Peyer's patch (tissue), 4 donors: Measurements from ENCODE around the gene SCML1. TPM values are rescaled to one million over a fixed set of nuclear protein-coding genes. Genes with fewer than 3 reads are reported as not detected.

Experiments
- DNase-seq, 3 donors: peaks; one replicate each; pipeline ENCODE4 v3.0.0-alpha.2; 2017 to 2019
- H3K27ac ChIP-seq, 4 donors: fragments of 200-600 bp; sonication (generic); one replicate each; pipeline ENCODE4 v1.5.1; 2016 to 2019
- H3K27me3 ChIP-seq, 2 donors: fragments of 200-600 bp; sonication (generic); one replicate each; pipeline ENCODE4 v1.5.1; 2019
- H3K36me3 ChIP-seq, 3 donors: fragments of 200-600 bp; sonication (generic); one replicate each; pipeline ENCODE4 v1.5.1; 2016 to 2019
- H3K4me1 ChIP-seq, 4 donors: fragments of 200-600 bp; sonication (generic); one replicate each; pipeline ENCODE4 v1.5.1; 2016 to 2019
- H3K4me3 ChIP-seq, 4 donors: fragments of 200-600 bp; sonication (generic); 1 replicate in 3 of 4; 2 replicates in 1 of 4; pipeline ENCODE4 v1.5.1; 2016 to 2019; ENCODE audit warnings: mild to moderate bottlenecking in 1 of 4
- H3K9me3 ChIP-seq, 4 donors: fragments of 200-600 bp; sonication (generic); one replicate each; pipeline ENCODE4 v1.5.1; 2016 to 2019; ENCODE audit warnings: mild to moderate bottlenecking in 1 of 4
- CTCF ChIP-seq, 6 experiments: fragments of 450-650 bp in 4 of 6; fragments of 200-600 bp in 2 of 6; sonication (generic) in 1 of 6; IDR thresholded peaks; one replicate each; pipeline ENCODE4 v1.5.1; 2017 to 2019; ENCODE audit warnings: antibody characterized with exemption in 6 of 6, mild to moderate bottlenecking in 3 of 6, moderate library complexity in 1 of 6
- POLR2A ChIP-seq, 2 donors: fragments of 450-650 bp; IDR thresholded peaks; one replicate each; pipeline ENCODE4 v1.5.1; 2017; ENCODE audit warnings: antibody characterized with exemption in 2 of 2, mild to moderate bottlenecking in 2 of 2, moderate library complexity in 2 of 2
- total RNA-seq, 4 donors: library from RNA; depleted of rRNA; stranded (reverse); fragments of >200 nt; gene quantifications; one replicate each; pipeline ENCODE4 v1.1.0, GENCODE V29; 2016

SCML1 gene
- total RNA-seq, 4 donors from 2014 or later, result 14.0 to 20.6 (median 18.7) TPM

GRCh38 chrX:17738737-17739535 lies 1.6 kb downstream of the SCML1 start:
- TF ChIP-seq POLR2A (IDR thresholded peaks at IDR 0.05) (no peak), CTCF (IDR thresholded peaks at IDR 0.05) (no peak)
- no peaks in the 10 kb centered on the region for H3K27me3 ChIP-seq
- H3K27ac ChIP-seq, result peak overlapping the region; percentile 44 to 97 (median 88)
- H3K36me3 ChIP-seq, result no peaks in the 10 kb centered on the region
- no peaks in the 10 kb centered on the region for H3K4me1 ChIP-seq
- H3K9me3 ChIP-seq, result no peaks in the 10 kb centered on the region
- H3K4me3 ChIP-seq, result peak overlapping the region; percentile 34 to 64 (median 48)
- no peak for DNase-seq

GRCh38 chrX:17740137-17741122 lies 3.1 kb downstream of the SCML1 start:
- no peak for DNase-seq
- no peaks in the 10 kb centered on the region for H3K36me3 ChIP-seq
- no peaks in the 10 kb centered on the region for H3K9me3 ChIP-seq
- TF ChIP-seq CTCF (IDR thresholded peaks at IDR 0.05), result no peak
- no peak for TF ChIP-seq POLR2A (IDR thresholded peaks at IDR 0.05)
- H3K4me1 ChIP-seq, result no peaks in the 10 kb centered on the region
- no peaks in the 10 kb centered on the region for H3K27me3 ChIP-seq
- peak overlapping the region in 1 of 4 donors; percentile 8 for H3K27ac ChIP-seq
- H3K4me3 ChIP-seq, result no peak overlapping the region

GRCh38 chrX:17741123-17741511 lies 3.8 kb downstream of the SCML1 start:
- no peak overlapping the region for H3K4me3 ChIP-seq
- DNase-seq, result peak in 1 of 3 donors; percentile 52
- no peaks in the 10 kb centered on the region for H3K4me1 ChIP-seq
- H3K27me3 ChIP-seq, result no peaks in the 10 kb centered on the region
- no peaks in the 10 kb centered on the region for H3K9me3 ChIP-seq
- TF ChIP-seq CTCF (IDR thresholded peaks at IDR 0.05), result no peak
- TF ChIP-seq POLR2A (IDR thresholded peaks at IDR 0.05), result no peak
- H3K36me3 ChIP-seq, result no peaks in the 10 kb centered on the region
- H3K27ac ChIP-seq, result no peak overlapping the region

GRCh38 chrX:17743913-17744312 lies 6.6 kb downstream of the SCML1 start:
- Histone ChIP-seq H3K9me3 (no peaks in the 10 kb centered on the region), H3K4me3 (no peak overlapping the region), H3K36me3 (no peaks in the 10 kb centered on the region), H3K27me3 (no peaks in the 10 kb centered on the region), H3K4me1 (no peaks in the 10 kb centered on the region), H3K27ac (no peak overlapping the region)
- TF ChIP-seq CTCF (IDR thresholded peaks at IDR 0.05) (no peak), POLR2A (IDR thresholded peaks at IDR 0.05) (no peak)
- no peak for DNase-seq

GRCh38 chrX:17744896-17745523 lies 7.7 kb downstream of the SCML1 start:
- H3K27me3 ChIP-seq, result no peaks in the 10 kb centered on the region
- H3K4me1 ChIP-seq, result no peaks in the 10 kb centered on the region
- TF ChIP-seq CTCF (IDR thresholded peaks at IDR 0.05) (peak in 4 of 6 experiments; percentile 7 to 48 (median 24)), POLR2A (IDR thresholded peaks at IDR 0.05) (no peak)
- H3K4me3 ChIP-seq, result no peak overlapping the region
- H3K27ac ChIP-seq, result peak overlapping the region in 1 of 4 donors; percentile 15
- H3K9me3 ChIP-seq, result no peaks in the 10 kb centered on the region
- DNase-seq, result no peak
- H3K36me3 ChIP-seq, result peaks cover 0 to 3% (median 0%) of the 10 kb centered on the region in 3 donors
